Tibial artery (tissue), 4 donors: ENCODE measurements around the gene OPN4.
A peak's percentile ranks its signal among the peaks of the same experiment; 100 is the strongest.

ENCODE experiments used
- DNase-seq, 2 donors: peaks; one replicate each; pipeline ENCODE4 v3.0.0-alpha.2; 2019
- H3K27ac ChIP-seq, 2 donors: fragments of 200-600 bp; sonication (generic) in 1 of 2; 1 replicate in 1 of 2; 2 replicates in 1 of 2; pipeline ENCODE4 v1.5.1; 2018 to 2019; ENCODE audit warnings: mild to moderate bottlenecking in 1 of 2
- H3K27me3 ChIP-seq, 2 donors: fragments of 200-600 bp; sonication (generic) in 1 of 2; one replicate each; pipeline versions ENCODE4 v1.5.1 to v1.6.0; 2016 to 2019
- H3K36me3 ChIP-seq, 3 donors: fragments of 200-600 bp; sonication (generic) in 2 of 3; one replicate each; pipeline ENCODE4 v1.5.1; 2016 to 2019; ENCODE audit warnings: mild to moderate bottlenecking in 2 of 3
- H3K4me1 ChIP-seq, 4 donors: fragments of 200-600 bp; sonication (generic) in 2 of 4; 1 replicate in 3 of 4; 2 replicates in 1 of 4; pipeline ENCODE4 v1.5.1; 2016 to 2019
- H3K4me3 ChIP-seq, 2 donors: fragments of 200-600 bp; sonication (generic) in 1 of 2; 1 replicate in 1 of 2; 2 replicates in 1 of 2; pipeline ENCODE4 v1.5.1; 2018 to 2019; ENCODE audit warnings: mild to moderate bottlenecking in 2 of 2
- H3K9me3 ChIP-seq, 3 donors: fragments of 200-600 bp; sonication (generic) in 1 of 3; one replicate each; pipeline ENCODE4 v1.5.1; 2016 to 2019
- intact Hi-C: fragments of 100-400 bp; cut with DNase I; formaldehyde crosslinking; loops from one replicate; pipeline ENCODE4 v1.15.0; 2023; ENCODE audit warnings: low total_unique reads
- TF ChIP-seq, protein P1 (sequence below), 2 experiments: fragments of 200-600 bp in 1 of 2; fragments of 450-650 bp in 1 of 2; IDR thresholded peaks; one replicate each; pipeline ENCODE4 v1.5.1; 2017 to 2019; ENCODE audit warnings: antibody characterized with exemption in 2 of 2, mild to moderate bottlenecking in 1 of 2, moderate library complexity in 1 of 2

Gene OPN4

DNA sequence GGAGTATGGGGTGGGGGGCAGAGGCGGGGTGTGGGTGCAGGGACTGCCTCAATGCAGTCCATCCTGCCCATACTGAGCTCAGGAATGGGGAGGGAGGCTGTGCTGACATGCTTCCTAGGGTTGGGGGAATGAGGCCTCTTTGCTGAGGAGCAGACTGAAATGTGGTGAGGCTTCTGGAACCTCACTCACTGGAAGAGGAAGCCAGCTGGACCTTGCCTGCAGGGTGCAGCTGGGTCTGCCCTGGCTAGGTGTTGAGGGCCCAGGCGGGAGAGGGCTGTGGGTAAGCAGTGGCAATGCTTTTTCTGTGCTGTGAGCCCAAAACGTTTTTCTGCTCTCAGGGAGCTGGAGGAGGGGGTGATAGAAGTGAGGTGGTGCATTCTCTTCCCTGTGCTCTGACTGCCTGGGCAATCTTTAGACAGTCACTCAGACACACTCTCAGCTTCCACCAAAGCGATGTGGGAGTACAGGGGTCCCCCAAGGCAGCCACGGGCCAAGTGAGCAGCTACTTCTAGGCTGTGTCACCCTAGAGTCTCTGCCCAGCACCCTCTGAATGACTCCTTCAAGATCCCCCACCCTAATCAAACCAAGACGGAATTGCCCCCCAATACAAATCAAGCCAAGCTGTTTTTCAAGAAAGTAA is 60.9 kb downstream of the OPN4 start:
- Histone ChIP-seq H3K27me3 (no peaks in the 10 kb centered on the region), H3K4me3 (no peak overlapping the region), H3K27ac (peak overlapping the region; percentile 32 to 41), H3K9me3 (no peaks in the 10 kb centered on the region), H3K4me1 (peaks cover 0 to 16% (median 11%) of the 10 kb centered on the region in 4 donors), H3K36me3 (peaks cover 11 to 16% (median 15%) of the 10 kb centered on the region in 3 donors)
- peak; percentile 12 to 52 for DNase-seq
- TF ChIP-seq, protein P1, sequence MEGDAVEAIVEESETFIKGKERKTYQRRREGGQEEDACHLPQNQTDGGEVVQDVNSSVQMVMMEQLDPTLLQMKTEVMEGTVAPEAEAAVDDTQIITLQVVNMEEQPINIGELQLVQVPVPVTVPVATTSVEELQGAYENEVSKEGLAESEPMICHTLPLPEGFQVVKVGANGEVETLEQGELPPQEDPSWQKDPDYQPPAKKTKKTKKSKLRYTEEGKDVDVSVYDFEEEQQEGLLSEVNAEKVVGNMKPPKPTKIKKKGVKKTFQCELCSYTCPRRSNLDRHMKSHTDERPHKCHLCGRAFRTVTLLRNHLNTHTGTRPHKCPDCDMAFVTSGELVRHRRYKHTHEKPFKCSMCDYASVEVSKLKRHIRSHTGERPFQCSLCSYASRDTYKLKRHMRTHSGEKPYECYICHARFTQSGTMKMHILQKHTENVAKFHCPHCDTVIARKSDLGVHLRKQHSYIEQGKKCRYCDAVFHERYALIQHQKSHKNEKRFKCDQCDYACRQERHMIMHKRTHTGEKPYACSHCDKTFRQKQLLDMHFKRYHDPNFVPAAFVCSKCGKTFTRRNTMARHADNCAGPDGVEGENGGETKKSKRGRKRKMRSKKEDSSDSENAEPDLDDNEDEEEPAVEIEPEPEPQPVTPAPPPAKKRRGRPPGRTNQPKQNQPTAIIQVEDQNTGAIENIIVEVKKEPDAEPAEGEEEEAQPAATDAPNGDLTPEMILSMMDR (IDR thresholded peaks at IDR 0.05), result no peak
- intact Hi-C loops, result no loop called here

DNA sequence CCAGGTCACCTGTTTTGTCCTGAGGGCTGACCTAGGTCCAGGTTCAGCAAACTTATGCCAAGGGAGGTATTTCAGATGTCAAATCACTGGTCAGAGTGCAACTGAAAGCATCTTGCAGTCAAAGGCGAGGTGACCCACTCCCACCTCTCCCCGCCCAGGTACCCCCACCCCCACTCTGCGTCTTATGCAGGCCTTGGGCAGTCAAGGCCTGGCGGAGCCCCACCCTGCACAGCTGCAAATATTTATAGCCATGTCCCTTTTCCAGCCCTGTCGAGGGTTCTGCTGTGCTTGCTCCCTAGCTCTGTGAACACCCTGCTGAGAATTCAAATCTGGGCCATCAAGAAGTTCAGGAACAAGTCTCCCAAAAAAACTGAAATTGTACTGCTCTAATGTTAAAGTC is 61.5 kb downstream of the OPN4 start:
- TF ChIP-seq, protein P1 (IDR thresholded peaks at IDR 0.05), result no peak
- H3K27me3 ChIP-seq, result no peaks in the 10 kb centered on the region
- H3K9me3 ChIP-seq, result no peaks in the 10 kb centered on the region
- H3K27ac ChIP-seq, result peak overlapping the region; percentile 32 to 41
- H3K4me1 ChIP-seq, result peaks cover 0 to 11% (median 6%) of the 10 kb centered on the region in 4 donors
- peak; percentile 9 to 44 for DNase-seq
- intact Hi-C loops, result no loop called here
- peaks cover 11 to 16% (median 15%) of the 10 kb centered on the region in 3 donors for H3K36me3 ChIP-seq
- H3K4me3 ChIP-seq, result no peak overlapping the region
